H1 (cell line): Measurements from ENCODE around the gene HDAC9. TPM values are rescaled to one million over a fixed set of nuclear protein-coding genes. Genes with fewer than 3 reads are reported as not detected.

Experiments used
- CTCF ChIA-PET: fragments of 300-600 bp; sonication (Branson Sonifier 250); formaldehyde crosslinking; loops from one replicate; lab custom pipeline; 2021; ENCODE audit not compliant: partially characterized antibody; lab: Charles Lee
- POLR2A ChIA-PET: fragments of 300-600 bp; sonication (Branson Sonifier 250); formaldehyde crosslinking; loops from one replicate; lab custom pipeline; 2021; ENCODE audit warnings: inconsistent platforms; ENCODE audit not compliant: partially characterized antibody; lab: Charles Lee
- DNase-seq, 2 experiments: peaks; one replicate each; pipeline versions ENCODE4 v3.0.0 to v3.0.0-alpha.2; 2010 to 2022; ENCODE audit warnings: low spot score in 2 of 2, low read depth in 1 of 2, mixed read lengths in 1 of 2
- FAIRE-seq: peaks from 2 replicates; lab custom pipeline; 2011; peaks lifted over from hg19 to GRCh38; lab: Jason Lieb, UNC
- H2AFZ ChIP-seq: 2 replicates; pipeline ENCODE4 v1.8.1; 2012; ENCODE audit warnings: low read length, inconsistent platforms
- H2AK5ac ChIP-seq: 2 replicates; pipeline ENCODE4 v1.6.1; 2013; ENCODE audit warnings: low read depth, low read length
- H2BK120ac ChIP-seq: replicated peaks from 2 replicates; pipeline ENCODE3; 2013; ENCODE audit warnings: low read depth, low read length, inconsistent platforms
- H2BK12ac ChIP-seq: 2 replicates; pipeline ENCODE4 v1.6.1; 2013; ENCODE audit warnings: low read depth, low read length
- H2BK15ac ChIP-seq: 2 replicates; pipeline ENCODE4 v1.6.1; 2013; ENCODE audit warnings: low read length
- H2BK20ac ChIP-seq: 2 replicates; pipeline ENCODE4 v1.6.1; 2013; ENCODE audit warnings: low read length
- H2BK5ac ChIP-seq: 2 replicates; pipeline ENCODE4 v1.6.1; 2013; ENCODE audit warnings: low read depth, low read length
- H3K14ac ChIP-seq: 2 replicates; pipeline ENCODE4 v1.6.1; 2013; ENCODE audit warnings: inconsistent platforms; ENCODE audit not compliant: insufficient read length
- H3K18ac ChIP-seq: 2 replicates; pipeline ENCODE4 v1.6.1; 2013; ENCODE audit warnings: low read length; ENCODE audit errors: extremely low read depth
- H3K23ac ChIP-seq: 2 replicates; pipeline ENCODE4 v1.6.1; 2013; ENCODE audit warnings: inconsistent platforms; ENCODE audit not compliant: insufficient read length
- H3K23me2 ChIP-seq: 2 replicates; pipeline ENCODE4 v1.6.1; 2013; ENCODE audit warnings: low read depth, low read length
- H3K27ac ChIP-seq: 2 replicates; pipeline ENCODE4 v1.6.1; 2011; ENCODE audit warnings: low read depth, low read length, inconsistent platforms
- H3K27me3 ChIP-seq, 4 experiments: replicated peaks in 1 of 4; 1 replicate in 1 of 4; 2 replicates in 3 of 4; pipeline versions ENCODE4 v1.6.1 to v1.8.1; 2011 to 2013; ENCODE audit warnings: low read length in 3 of 4, mild to moderate bottlenecking in 3 of 4, inconsistent platforms in 2 of 4, mixed read lengths in 2 of 4, moderate library complexity in 1 of 4; ENCODE audit not compliant: control insufficient read depth in 3 of 4, insufficient read depth in 3 of 4; ENCODE audit errors: extremely low read depth in 1 of 4
- H3K36me3 ChIP-seq, 4 experiments: 2 replicates each; pipeline versions ENCODE4 v1.6.1 to v1.8.1; 2011 to 2013; ENCODE audit warnings: mild to moderate bottlenecking in 4 of 4, low read length in 3 of 4, moderate library complexity in 2 of 4, control low read depth in 1 of 4, inconsistent platforms in 1 of 4; ENCODE audit not compliant: insufficient read depth in 4 of 4, control insufficient read depth in 2 of 4
- H3K4ac ChIP-seq: replicated peaks from 2 replicates; pipeline ENCODE3; 2013; ENCODE audit warnings: low read length, low read depth, mixed read lengths, inconsistent platforms; ENCODE audit not compliant: insufficient read length
- H3K4me1 ChIP-seq, 4 experiments: replicated peaks in 1 of 4; 1 replicate in 1 of 4; 2 replicates in 3 of 4; pipeline versions ENCODE4 v1.6.1 to v1.8.1; 2011 to 2013; ENCODE audit warnings: low read length in 3 of 4, inconsistent platforms in 2 of 4, mixed read lengths in 1 of 4; ENCODE audit not compliant: insufficient read depth in 4 of 4, control insufficient read depth in 3 of 4
- H3K4me2 ChIP-seq, 2 experiments: 2 replicates each; pipeline versions ENCODE4 v1.6.1 to v1.8.1; 2011 to 2013; ENCODE audit warnings: low read depth in 2 of 2, low read length in 2 of 2, control low read depth in 1 of 2, inconsistent platforms in 1 of 2, mild to moderate bottlenecking in 1 of 2; ENCODE audit not compliant: insufficient read depth in 1 of 2
- H3K4me3 ChIP-seq, 4 experiments: fragments of 200-600, 300-600 bp in 1 of 4; sonication (generic), shearing (Covaris generic), sonication (Bioruptor Twin) in 1 of 4; 2 replicates each; pipeline versions ENCODE4 v1.5.1 to v1.8.1; 2011 to 2016; ENCODE audit warnings: low read length in 4 of 4, low read depth in 3 of 4, control low read depth in 2 of 4, inconsistent platforms in 2 of 4, mild to moderate bottlenecking in 2 of 4, mixed read lengths in 1 of 4, moderate library complexity in 1 of 4; ENCODE audit not compliant: insufficient read depth in 2 of 4; ENCODE audit errors: extremely low read depth in 1 of 4
- H3K56ac ChIP-seq: replicated peaks from 2 replicates; pipeline ENCODE3; 2013; ENCODE audit warnings: low read depth, mild to moderate bottlenecking, mixed read lengths, low read length, inconsistent platforms; ENCODE audit not compliant: insufficient read length
- H3K79me1 ChIP-seq: 2 replicates; pipeline ENCODE4 v1.6.1; 2013; ENCODE audit warnings: low read depth, low read length, control low read depth
- H3K79me2 ChIP-seq, 2 experiments: 2 replicates each; pipeline versions ENCODE4 v1.6.1 to v1.8.1; 2012 to 2013; ENCODE audit warnings: low read length in 2 of 2, mild to moderate bottlenecking in 2 of 2, inconsistent platforms in 1 of 2; ENCODE audit not compliant: insufficient read depth in 2 of 2, control insufficient read depth in 1 of 2
- H3K9ac ChIP-seq, 4 experiments: replicated peaks in 1 of 4; 1 replicate in 1 of 4; 2 replicates in 3 of 4; pipeline versions ENCODE4 v1.6.1 to v1.8.1; 2011 to 2013; ENCODE audit warnings: low read depth in 3 of 4, low read length in 3 of 4, control low read depth in 2 of 4, mild to moderate bottlenecking in 2 of 4, moderate library complexity in 2 of 4, inconsistent platforms in 1 of 4; ENCODE audit errors: extremely low read depth in 1 of 4
- H3K9me3 ChIP-seq, 2 experiments: 2 replicates each; pipeline versions ENCODE4 v1.6.1 to v1.8.1; 2012 to 2013; ENCODE audit warnings: mild to moderate bottlenecking in 2 of 2, moderate library complexity in 2 of 2, control low read depth in 1 of 2, inconsistent platforms in 1 of 2, low read depth in 1 of 2, low read length in 1 of 2, mixed read lengths in 1 of 2; ENCODE audit not compliant: insufficient read depth in 2 of 2
- H4K20me1 ChIP-seq, 2 experiments: replicated peaks in 1 of 2; 2 replicates each; pipeline versions ENCODE3 to v1.8.1; 2011 to 2013; ENCODE audit warnings: inconsistent platforms in 2 of 2, low read length in 2 of 2, mild to moderate bottlenecking in 1 of 2; ENCODE audit not compliant: insufficient read depth in 2 of 2, control insufficient read depth in 1 of 2
- H4K5ac ChIP-seq: 2 replicates; pipeline ENCODE4 v1.6.1; 2013; ENCODE audit warnings: low read length, low read depth, mixed read lengths, inconsistent platforms; ENCODE audit not compliant: insufficient read length
- H4K8ac ChIP-seq: 2 replicates; pipeline ENCODE4 v1.8.0; 2013; ENCODE audit warnings: mild to moderate bottlenecking, moderate library complexity, low read length, inconsistent platforms; ENCODE audit not compliant: insufficient read depth; ENCODE audit errors: extremely low read depth
- H4K91ac ChIP-seq: replicated peaks from 2 replicates; pipeline ENCODE3; 2013; ENCODE audit warnings: low read length, mixed read lengths, inconsistent platforms; ENCODE audit not compliant: insufficient read length
- BCL11A ChIP-seq, 2 experiments: IDR thresholded peaks; one replicate each; pipeline ENCODE4 v1.6.1; 2011; ENCODE audit warnings: low read depth in 2 of 2, low read length in 2 of 2, mild to moderate bottlenecking in 2 of 2
- BRCA1 ChIP-seq: IDR thresholded peaks from 2 replicates; pipeline ENCODE4 v1.6.1; 2012; ENCODE audit warnings: low read depth, low read length, improper control_type of control experiment
- CEBPB ChIP-seq: IDR thresholded peaks from 2 replicates; pipeline ENCODE4 v1.6.1; 2012; ENCODE audit warnings: low read depth, low read length
- EZH2 ChIP-seq: fragments of 200-600 bp; sonication (generic); IDR thresholded peaks from 2 replicates; pipeline ENCODE4 v1.7.1; 2012; ENCODE audit warnings: low read depth, mild to moderate bottlenecking, moderate library complexity, low read length, inconsistent platforms; ENCODE audit not compliant: severe bottlenecking
- GTF2F1 ChIP-seq: IDR thresholded peaks from 2 replicates; pipeline ENCODE4 v1.6.1; 2012; ENCODE audit warnings: low read depth, low read length, improper control_type of control experiment, borderline replicate concordance
- KDM1A ChIP-seq: fragments of 200-600, 300-600 bp; sonication (generic); IDR thresholded peaks from 2 replicates; pipeline ENCODE4 v1.7.1; 2016; ENCODE audit warnings: mild to moderate bottlenecking, low read length, borderline replicate concordance
- KDM5A ChIP-seq: fragments of 200-600 bp; IDR thresholded peaks from 2 replicates; pipeline ENCODE4 v1.7.1; 2012; ENCODE audit warnings: mild to moderate bottlenecking, low read length, inconsistent platforms, mixed read lengths
- RFX5 ChIP-seq: IDR thresholded peaks from 2 replicates; pipeline ENCODE4 v1.6.1; 2011; ENCODE audit warnings: low read depth, low read length, improper control_type of control experiment, borderline replicate concordance
- RNF2 ChIP-seq: fragments of 200-900, 300-1000 bp; sonication (generic); IDR thresholded peaks from 2 replicates; pipeline ENCODE4 v1.7.1; 2016; ENCODE audit warnings: borderline replicate concordance, low read depth, mild to moderate bottlenecking, antibody characterized with exemption, low read length; ENCODE audit not compliant: poor library complexity, severe bottlenecking; ENCODE audit errors: missing control alignments
- RXRA ChIP-seq: IDR thresholded peaks from 2 replicates; pipeline ENCODE4 v1.6.1; 2011; ENCODE audit warnings: low read depth, mild to moderate bottlenecking, low read length, moderate library complexity; ENCODE audit not compliant: insufficient read depth
- SAP30 ChIP-seq: fragments of 300-600 bp; sonication (generic); IDR thresholded peaks from 2 replicates; pipeline ENCODE4 v1.7.1; 2012; ENCODE audit warnings: low read length, moderate library complexity, mild to moderate bottlenecking, inconsistent platforms; ENCODE audit not compliant: insufficient read depth, insufficient replicate concordance
- SP1 ChIP-seq: IDR thresholded peaks from 2 replicates; pipeline ENCODE4 v1.6.1; 2011; ENCODE audit warnings: low read depth, low read length
- TBP ChIP-seq: IDR thresholded peaks from 2 replicates; pipeline ENCODE4 v1.6.1; 2011; ENCODE audit warnings: low read depth, low read length, improper control_type of control experiment
- TCF12 ChIP-seq: IDR thresholded peaks from 2 replicates; pipeline ENCODE4 v1.6.1; 2011; ENCODE audit warnings: low read depth, mild to moderate bottlenecking, low read length
- TEAD4 ChIP-seq: IDR thresholded peaks from 2 replicates; pipeline ENCODE4 v1.6.1; 2012; ENCODE audit warnings: low read depth, low read length, inconsistent platforms, mixed read lengths
- ZNF274 ChIP-seq: IDR thresholded peaks from 2 replicates; pipeline ENCODE4 v1.7.0; 2012; ENCODE audit warnings: low read length, borderline replicate concordance; ENCODE audit errors: extremely low read depth
- polyA plus RNA-seq, 7 experiments: library from polyadenylated mRNA; depleted of rRNA in 3 of 7; stranded (reverse) in 5 of 7; unstranded in 2 of 7; fragments of >200 nt in 5 of 7; fragments of 200-250 nt in 2 of 7; gene quantifications; 1 replicate in 5 of 7; 2 replicates in 1 of 7; 4 replicates in 1 of 7; pipeline versions ENCODE4 v1.2.1 to v1.2.3, GENCODE V29; 2011 to 2013; ENCODE audit warnings: missing spikeins in 2 of 7, mixed read lengths in 2 of 7
- total RNA-seq: library from RNA; stranded (reverse); fragmentation: NEBNext Ultra II Directional; extraction: Animal tissue kit (Norgen Biotek cat#: 25700); gene quantifications from 2 replicates; pipeline ENCODE4 v1.2.1, GENCODE V29; 2021

HDAC9 gene
- total and polyA plus RNA-seq, 2 of the 8 experiments (the other 6 are each of a cell fraction or from before 2014, with no cell fraction given), result 9.5 to 13.1 TPM

DNA sequence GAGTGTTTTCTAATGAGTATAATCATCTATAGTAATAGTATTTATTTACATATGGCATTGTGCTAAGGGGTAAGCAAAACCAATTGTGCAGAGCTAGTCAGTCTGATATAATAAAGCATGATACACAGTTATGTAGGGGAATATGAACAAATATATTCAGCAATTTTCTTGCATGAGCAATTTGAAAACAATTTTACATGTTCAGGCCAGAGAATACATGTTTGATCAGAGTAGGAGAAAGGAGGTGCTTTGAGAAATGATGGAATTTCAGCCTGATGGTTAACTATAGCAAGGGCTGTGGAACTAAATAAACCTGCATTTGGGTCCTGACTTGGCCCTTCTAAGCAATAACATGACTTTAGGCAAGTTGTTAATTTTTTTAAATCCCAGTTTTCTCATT, 407.3 kb downstream of the HDAC9 start:
- H3K4ac ChIP-seq, result no peak overlapping the region
- no peak overlapping the region for H4K91ac ChIP-seq
- no peak overlapping the region for H3K4me2 ChIP-seq
- no peak overlapping the region for H2AFZ ChIP-seq
- no peaks in the 10 kb centered on the region for H3K36me3 ChIP-seq
- no peaks in the 10 kb centered on the region for H3K23me2 ChIP-seq
- no peaks in the 10 kb centered on the region for H3K9me3 ChIP-seq
- H3K56ac ChIP-seq, result no peak overlapping the region
- no peak overlapping the region for H3K18ac ChIP-seq
- H3K4me3 ChIP-seq, result no peak overlapping the region
- H3K27ac ChIP-seq, result no peak overlapping the region
- no peaks in the 10 kb centered on the region for H4K20me1 ChIP-seq
- no peak overlapping the region for H2BK15ac ChIP-seq
- no peak overlapping the region for H4K5ac ChIP-seq
- no peak overlapping the region for H2BK5ac ChIP-seq
- CTCF ChIA-PET, result interaction anchor here (0.8 to 1.1 kb wide), 2 partner anchors 9 to 11 kb away, joined by 3 to 4 read pairs; no protein-coding TSS in a partner anchor
- no peak overlapping the region for H4K8ac ChIP-seq
- H2AK5ac ChIP-seq, result no peak overlapping the region
- FAIRE-seq (no peak), DNase-seq (no peak)
- POLR2A ChIA-PET, result no interaction called here
- no peak overlapping the region for H3K9ac ChIP-seq
- no peak overlapping the region for H2BK12ac ChIP-seq
- no peak overlapping the region for H3K14ac ChIP-seq
- no peak overlapping the region for H2BK20ac ChIP-seq
- no peak overlapping the region for H3K23ac ChIP-seq
- no peaks in the 10 kb centered on the region for H3K79me2 ChIP-seq
- H3K79me1 ChIP-seq, result no peaks in the 10 kb centered on the region
- no peaks in the 10 kb centered on the region for H3K27me3 ChIP-seq
- no peak overlapping the region for H2BK120ac ChIP-seq
- H3K4me1 ChIP-seq, result no peaks in the 10 kb centered on the region
- TF ChIP-seq KDM5A (no peak), CEBPB (no peak), SP1 (no peak), SAP30 (no peak), TCF12 (no peak), RXRA (no peak), TEAD4 (no peak), EZH2 (no peak), GTF2F1 (no peak), RNF2 (no peak), TBP (no peak), RFX5 (no peak), BCL11A (IDR thresholded peaks at IDR 0.05; ENCODE audit: low read depth in 2 of 2, low read length in 2 of 2) (no peak), KDM1A (no peak), ZNF274 (no peak), BRCA1 (no peak)
